HepG2 (cell line): ENCODE results near the gene MRPL18. TPM values are rescaled to one million over a fixed set of nuclear protein-coding genes. Genes with fewer than 3 reads are reported as not detected.

Experiments
- ARID2 ChIP-seq: sonication (generic); formaldehyde crosslinking; IDR thresholded peaks from 2 replicates; pipeline ENCODE4 v1.8.1; 2022; ENCODE audit warnings: mild to moderate bottlenecking, missing genetic modification reagents, borderline replicate concordance
- ATF1 ChIP-seq: IDR thresholded peaks from 2 replicates; pipeline ENCODE4 v1.6.1; 2016; ENCODE audit warnings: mild to moderate bottlenecking, control low read depth
- ATF2 ChIP-seq: sonication (generic); formaldehyde crosslinking; IDR thresholded peaks from 2 replicates; pipeline ENCODE4 v1.4.0; 2020; ENCODE audit warnings: missing genetic modification reagents
- FOSL2 ChIP-seq: sonication (generic); formaldehyde crosslinking; IDR thresholded peaks from 2 replicates; pipeline ENCODE4 v1.4.0; 2020; ENCODE audit warnings: missing genetic modification reagents
- HES4 ChIP-seq: sonication (generic); formaldehyde crosslinking; IDR thresholded peaks from 2 replicates; pipeline ENCODE4 v1.9.0; 2021; ENCODE audit warnings: mild to moderate bottlenecking, missing genetic modification reagents, borderline replicate concordance
- HMG20A ChIP-seq: IDR thresholded peaks from 2 replicates; pipeline ENCODE4 v1.6.1; 2016; ENCODE audit warnings: borderline replicate concordance
- HMGXB4 ChIP-seq, 2 experiments: sonication (generic) in 1 of 2; formaldehyde crosslinking in 1 of 2; IDR thresholded peaks; 2 replicates each; pipeline versions ENCODE4 v1.4.0 to v1.6.1; 2018 to 2020; ENCODE audit warnings: missing genetic modification reagents in 2 of 2, borderline replicate concordance in 1 of 2, low read depth in 1 of 2, mild to moderate bottlenecking in 1 of 2, missing biosample characterization in 1 of 2
- HNRNPH1 ChIP-seq: fragments of 200-400 bp; formaldehyde crosslinking; optimal IDR thresholded peaks from 2 replicates; pipeline ENCODE3; 2017; ENCODE audit warnings: mild to moderate bottlenecking, low read depth, low read length
- NONO ChIP-seq, 2 experiments: fragments of 450-650 bp in 1 of 2; sonication (generic) in 1 of 2; formaldehyde crosslinking in 1 of 2; IDR thresholded peaks in 1 of 2; conservative IDR thresholded peaks in 1 of 2; 2 replicates each; pipeline versions ENCODE4 v1.6.1 to v1.8.0; 2017 to 2022; ENCODE audit warnings: mild to moderate bottlenecking in 1 of 2, missing genetic modification reagents in 1 of 2, moderate library complexity in 1 of 2
- REL ChIP-seq: sonication (generic); formaldehyde crosslinking; conservative IDR thresholded peaks from 2 replicates; pipeline ENCODE4 v1.8.0; 2022; ENCODE audit warnings: mild to moderate bottlenecking, missing genetic modification reagents, moderate library complexity
- RXRA ChIP-seq: sonication (generic); formaldehyde crosslinking; IDR thresholded peaks from 2 replicates; pipeline ENCODE4 v1.5.1; 2020; ENCODE audit warnings: missing genetic modification reagents
- SIN3B ChIP-seq: fragments of 150-350 bp; IDR thresholded peaks from 2 replicates; pipeline ENCODE4 v1.6.1; 2014; ENCODE audit warnings: low read length
- SMC3 ChIP-seq: IDR thresholded peaks from 2 replicates; pipeline ENCODE4 v1.6.1; 2011; ENCODE audit warnings: low read length, improper control_type of control experiment
- STAT5B ChIP-seq: sonication (generic); formaldehyde crosslinking; IDR thresholded peaks from 2 replicates; pipeline ENCODE4 v1.4.0; 2020; ENCODE audit warnings: missing genetic modification reagents
- TAF1 ChIP-seq: sonication (generic); formaldehyde crosslinking; IDR thresholded peaks from 2 replicates; pipeline ENCODE4 v1.4.0; 2020; ENCODE audit warnings: missing genetic modification reagents
- ZBTB10 ChIP-seq: sonication (generic); formaldehyde crosslinking; IDR thresholded peaks from 2 replicates; pipeline ENCODE4 v1.4.0; 2020; ENCODE audit warnings: missing genetic modification reagents, borderline replicate concordance
- ZBTB26 ChIP-seq: IDR thresholded peaks from 2 replicates; pipeline ENCODE4 v1.6.1; 2016; ENCODE audit warnings: missing compliant biosample characterization, missing genetic modification reagents, borderline replicate concordance
- ZBTB37 ChIP-seq: sonication (generic); formaldehyde crosslinking; IDR thresholded peaks from 2 replicates; pipeline ENCODE4 v1.4.0; 2020; ENCODE audit warnings: mild to moderate bottlenecking, missing genetic modification reagents
- ZBTB7A ChIP-seq: sonication (generic); formaldehyde crosslinking; IDR thresholded peaks from 2 replicates; pipeline ENCODE4 v1.8.0; 2022; ENCODE audit warnings: mild to moderate bottlenecking, missing genetic modification reagents
- ZNF598 ChIP-seq: sonication (generic); formaldehyde crosslinking; IDR thresholded peaks from 2 replicates; pipeline ENCODE4 v1.5.1; 2020; ENCODE audit warnings: mild to moderate bottlenecking, missing genetic modification reagents, borderline replicate concordance
- ZNF670 ChIP-seq: sonication (generic); formaldehyde crosslinking; IDR thresholded peaks from 2 replicates; pipeline ENCODE4 v1.8.0; 2022; ENCODE audit warnings: mild to moderate bottlenecking, missing genetic modification reagents, borderline replicate concordance
- polyA plus RNA-seq, 8 experiments: library from polyadenylated mRNA; depleted of rRNA in 3 of 8; stranded (reverse) in 7 of 8; unstranded in 1 of 8; fragments of >200 nt; fragmentation: Illumina TruSeq in 4 of 8; extraction: Trizol in 4 of 8; gene quantifications; 2 replicates each; pipeline versions ENCODE4 v1.2.1 to v1.2.3, GENCODE V29; 2011 to 2016; ENCODE audit warnings: low read depth in 4 of 8, missing spikeins in 1 of 8, mixed read lengths in 1 of 8; ENCODE audit not compliant: insufficient read depth in 1 of 8
- total RNA-seq, 5 experiments: library from RNA; depleted of rRNA; stranded (reverse); fragments of >200 nt; fragmentation: Illumina TruSeq; extraction: Trizol; gene quantifications; 2 replicates each; pipeline ENCODE4 v1.2.3, GENCODE V29; 2016; ENCODE audit warnings: low read depth in 1 of 5

MRPL18 gene
- total and polyA plus RNA-seq, 2 of the 13 experiments (the other 11 are each of a cell fraction or from before 2014, with no cell fraction given) = 85.6 to 176 TPM

- peak; percentile 60; the same call in 1 of the 2 replicates for TF ChIP-seq HMG20A (CRISPR knock-in tag)
- TF ChIP-seq TAF1 (CRISPR knock-in tag) = no peak
- TF ChIP-seq REL = no peak; the same call in 1 of the 2 replicates
- peak; percentile 95 for TF ChIP-seq HES4
- peak; percentile 46; the same call in 1 of the 2 replicates for TF ChIP-seq STAT5B (CRISPR knock-in tag)
- peak; percentile 63; the same call in 1 of the 2 replicates for TF ChIP-seq ZBTB10 (CRISPR knock-in tag)
- no peak for TF ChIP-seq ZNF670 (CRISPR knock-in tag)
- no peak for TF ChIP-seq HNRNPH1
- TF ChIP-seq FOSL2 (CRISPR knock-in tag) = no peak; the same call in none of the 2 replicates
- no peak; a peak in 1 of 4 replicates for TF ChIP-seq HMGXB4 (CRISPR knock-in tag; IDR thresholded peaks at IDR 0.05; ENCODE audit: borderline replicate concordance in 1 of 2, low read depth in 1 of 2)
- no peak for TF ChIP-seq ATF1 (CRISPR knock-in tag)
- no peak for TF ChIP-seq NONO (IDR thresholded peaks at IDR 0.05)
- no peak; the same call in 1 of the 2 replicates for TF ChIP-seq NONO (CRISPR knock-in tag; conservative IDR thresholded peaks at IDR 0.05)
- peak; percentile 91 for TF ChIP-seq RXRA (CRISPR knock-in tag)
- TF ChIP-seq ZBTB7A (CRISPR knock-in tag) = peak; percentile 99
- peak; percentile 98 for TF ChIP-seq ZNF598
- TF ChIP-seq ZBTB37 = peak; percentile 36; the same call in 1 of the 2 replicates
- TF ChIP-seq ARID2 (CRISPR knock-in tag) = no peak
- TF ChIP-seq SIN3B = no peak
- peak; percentile 40; the same call in 1 of the 2 replicates for TF ChIP-seq ATF2
- no peak; the same call in 1 of the 2 replicates for TF ChIP-seq ZBTB26 (CRISPR knock-in tag)
- no peak for TF ChIP-seq SMC3
These were observed 27.5 kb upstream of the MRPL18 start (continued) for GRCh38 chr6:159762681-159763293.
